GM12891 (cell line): ENCODE data around the gene UBLCP1.
"Not testable (repeated sequence)": the region's sequence is repeated elsewhere in the genome, so short reads cannot be mapped to it uniquely, and the experiment has no call there.

Source experiments
- PAX5 ChIP-seq: IDR thresholded peaks from 2 replicates; pipeline ENCODE4 v1.6.1; 2011; ENCODE audit warnings: low read length, moderate library complexity, mild to moderate bottlenecking; ENCODE audit not compliant: insufficient read depth, severe bottlenecking
- POLR2A ChIP-seq: IDR thresholded peaks from 2 replicates; pipeline ENCODE4 v1.6.1; 2011; ENCODE audit warnings: low read depth, low read length, control low read depth
- POLR2AphosphoS5 ChIP-seq: IDR thresholded peaks from 2 replicates; pipeline ENCODE4 v1.6.1; 2011; ENCODE audit warnings: low read depth, low read length, control low read depth
- POU2F2 ChIP-seq: IDR thresholded peaks from 2 replicates; pipeline ENCODE4 v1.6.1; 2011; ENCODE audit warnings: low read depth, mild to moderate bottlenecking, control low read depth, low read length, moderate library complexity
- SPI1 ChIP-seq: IDR thresholded peaks from 2 replicates; pipeline ENCODE4 v1.6.1; 2011; ENCODE audit warnings: low read depth, low read length, control low read depth
- TAF1 ChIP-seq: IDR thresholded peaks from 2 replicates; pipeline ENCODE4 v1.6.1; 2011; ENCODE audit warnings: low read depth, low read length, control low read depth

GRCh38 chr5:159260212-159260611 lies 2.9 kb upstream of the UBLCP1 start:
- TF ChIP-seq POLR2AphosphoS5, POLR2A, SPI1, POU2F2, TAF1, PAX5: not testable (repeated sequence)
